ENCODE measurements around the gene PIP5K1B. TPM values are rescaled to one million over a fixed set of nuclear protein-coding genes. Genes with fewer than 3 reads are reported as not detected.

The PIP5K1B gene
- total and polyA plus RNA-seq, 2 donors (not counting 1 experiment from before 2014, with no cell fraction given) = 11.8 to 24.1 TPM

DNA sequence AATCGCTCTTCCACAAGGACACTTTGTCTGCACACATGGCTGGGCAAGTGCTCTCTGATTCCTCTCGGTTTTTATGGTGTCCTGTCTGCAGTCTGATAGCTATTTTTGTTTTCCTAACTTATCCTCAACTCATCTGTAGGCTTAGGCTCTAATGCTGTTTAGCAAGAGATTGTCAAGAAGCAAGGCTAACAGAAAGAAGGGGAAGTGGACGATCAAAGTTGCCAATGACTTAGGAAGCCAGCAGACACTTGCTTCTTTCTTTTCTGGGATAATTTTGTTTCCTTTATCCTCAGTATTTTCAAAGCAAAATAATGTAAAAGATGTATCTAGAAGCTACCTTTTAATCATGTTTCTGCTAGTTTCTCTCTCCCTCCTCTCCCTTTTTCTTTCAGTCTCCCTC is 178.2 kb downstream of the PIP5K1B start:
- H3K4me3 ChIP-seq (ENCODE audit: control extremely low read depth in 1 of 5, extremely low read depth in 1 of 5, insufficient read depth in 1 of 5, low read depth in 2 of 5, low read length in 4 of 5) = no peak overlapping the region
- intact Hi-C loops (cut with micrococcal nuclease) = loop anchor here (5.0 kb wide), 1 partner anchor 34 kb away; no protein-coding TSS in a partner anchor
- ATAC-seq (ENCODE audit: low read depth) (no peak), DNase-seq (no peak)
- TF ChIP-seq, protein P1, sequence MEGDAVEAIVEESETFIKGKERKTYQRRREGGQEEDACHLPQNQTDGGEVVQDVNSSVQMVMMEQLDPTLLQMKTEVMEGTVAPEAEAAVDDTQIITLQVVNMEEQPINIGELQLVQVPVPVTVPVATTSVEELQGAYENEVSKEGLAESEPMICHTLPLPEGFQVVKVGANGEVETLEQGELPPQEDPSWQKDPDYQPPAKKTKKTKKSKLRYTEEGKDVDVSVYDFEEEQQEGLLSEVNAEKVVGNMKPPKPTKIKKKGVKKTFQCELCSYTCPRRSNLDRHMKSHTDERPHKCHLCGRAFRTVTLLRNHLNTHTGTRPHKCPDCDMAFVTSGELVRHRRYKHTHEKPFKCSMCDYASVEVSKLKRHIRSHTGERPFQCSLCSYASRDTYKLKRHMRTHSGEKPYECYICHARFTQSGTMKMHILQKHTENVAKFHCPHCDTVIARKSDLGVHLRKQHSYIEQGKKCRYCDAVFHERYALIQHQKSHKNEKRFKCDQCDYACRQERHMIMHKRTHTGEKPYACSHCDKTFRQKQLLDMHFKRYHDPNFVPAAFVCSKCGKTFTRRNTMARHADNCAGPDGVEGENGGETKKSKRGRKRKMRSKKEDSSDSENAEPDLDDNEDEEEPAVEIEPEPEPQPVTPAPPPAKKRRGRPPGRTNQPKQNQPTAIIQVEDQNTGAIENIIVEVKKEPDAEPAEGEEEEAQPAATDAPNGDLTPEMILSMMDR (IDR thresholded peaks at IDR 0.05) = no peak
- no peak for TF ChIP-seq EZH2 (IDR thresholded peaks at IDR 0.05; ENCODE audit: borderline replicate concordance, insufficient read depth, low read depth, low read length, poor library complexity, severe bottlenecking)
- H3K9ac ChIP-seq (ENCODE audit: low read length) = no peak overlapping the region
- H3K9me3 ChIP-seq (ENCODE audit: control extremely low read depth in 1 of 3, control insufficient read depth in 2 of 3, insufficient read depth in 1 of 3, low read length in 2 of 3) = no peaks in the 10 kb centered on the region
- Mint-ChIP-seq H3K27me3 (no peaks in the 10 kb centered on the region), H3K27ac (no peak overlapping the region), H3K9me3 (ENCODE audit: insufficient read depth) (no peaks in the 10 kb centered on the region), H3K4me1 (peaks cover 5% of the 10 kb centered on the region), H3K4me3 (no peak overlapping the region)
- H3K27ac ChIP-seq (ENCODE audit: low read length in 2 of 2) = no peak overlapping the region
- WGBS (ENCODE audit: insufficient coverage) = 100% methylated on average over 1 of the region's 3 CpGs
- H3K27me3 ChIP-seq (replicated peaks in 1 of 4; ENCODE audit: control extremely low read depth in 1 of 4, control insufficient read depth in 3 of 4, insufficient read depth in 4 of 4, low read length in 3 of 4) = no peaks in the 10 kb centered on the region
- ChIA-PET CTCF (no interaction called here), POLR2A (no interaction called here)
- H4K20me1 ChIP-seq (ENCODE audit: control insufficient read depth, insufficient read depth, low read length, poor library complexity, severe bottlenecking) = no peaks in the 10 kb centered on the region
- no peaks in the 10 kb centered on the region for H3K4me1 ChIP-seq (ENCODE audit: control insufficient read depth in 2 of 2, insufficient read depth in 2 of 2, low read length in 2 of 2)
- H3K79me2 ChIP-seq (ENCODE audit: control insufficient read depth, insufficient read depth, low read length) = no peaks in the 10 kb centered on the region
- H2AFZ ChIP-seq (ENCODE audit: insufficient read depth, low read depth, low read length, poor library complexity, severe bottlenecking) = no peak overlapping the region
- peaks cover 10 to 18% of the 10 kb centered on the region in 2 experiments for H3K36me3 ChIP-seq (replicated peaks in 1 of 2; ENCODE audit: control extremely low read depth in 1 of 2, control insufficient read depth in 1 of 2, extremely low read depth in 1 of 2, insufficient read depth in 2 of 2, low read length in 1 of 2)
- no peak overlapping the region for H3K4me2 ChIP-seq (replicated peaks; ENCODE audit: low read depth, low read length, poor library complexity, severe bottlenecking)

DNA sequence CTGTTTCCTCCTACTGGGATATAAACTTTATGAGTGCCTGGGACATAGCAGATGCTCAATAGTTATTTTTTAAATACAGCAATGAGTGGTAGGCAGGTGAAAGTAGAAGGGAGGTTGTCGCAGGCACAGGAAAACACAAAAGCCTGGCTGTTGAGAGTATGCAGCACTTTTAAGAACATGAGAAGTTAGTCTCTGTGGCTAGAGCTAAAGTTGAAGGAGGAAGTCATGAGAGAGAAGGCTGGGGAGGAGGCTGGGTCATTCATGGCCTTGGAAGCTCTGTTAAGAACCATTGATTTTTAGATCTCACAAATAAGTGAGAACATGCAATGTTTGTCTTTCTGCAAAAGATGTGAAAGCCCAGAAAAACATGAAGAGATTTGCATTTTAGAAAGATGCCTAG is 182.2 kb downstream of the PIP5K1B start:
- peaks cover 4 to 13% of the 10 kb centered on the region in 2 experiments for H3K36me3 ChIP-seq (replicated peaks in 1 of 2; ENCODE audit: control extremely low read depth in 1 of 2, control insufficient read depth in 1 of 2, extremely low read depth in 1 of 2, insufficient read depth in 2 of 2, low read length in 1 of 2)
- H3K27ac Mint-ChIP-seq = no peak overlapping the region
- no peaks in the 10 kb centered on the region for H3K27me3 ChIP-seq (replicated peaks in 1 of 4; ENCODE audit: control extremely low read depth in 1 of 4, control insufficient read depth in 3 of 4, insufficient read depth in 4 of 4, low read length in 3 of 4)
- H3K4me3 ChIP-seq (ENCODE audit: control extremely low read depth in 1 of 5, extremely low read depth in 1 of 5, insufficient read depth in 1 of 5, low read depth in 2 of 5, low read length in 4 of 5) = no peak overlapping the region
- no peaks in the 10 kb centered on the region for H3K4me1 ChIP-seq (ENCODE audit: control insufficient read depth in 2 of 2, insufficient read depth in 2 of 2, low read length in 2 of 2)
- no peaks in the 10 kb centered on the region for H4K20me1 ChIP-seq (ENCODE audit: control insufficient read depth, insufficient read depth, low read length, poor library complexity, severe bottlenecking)
- no peaks in the 10 kb centered on the region for H3K27me3 Mint-ChIP-seq
- no peak overlapping the region for H3K4me2 ChIP-seq (replicated peaks; ENCODE audit: low read depth, low read length, poor library complexity, severe bottlenecking)
- DNase-seq = no peak
- no peak overlapping the region for H3K27ac ChIP-seq (ENCODE audit: low read length in 2 of 2)
- intact Hi-C loops (cut with micrococcal nuclease) = no loop called here
- TF ChIP-seq, protein P1 (IDR thresholded peaks at IDR 0.05) = no peak
- no peak for TF ChIP-seq EZH2 (IDR thresholded peaks at IDR 0.05; ENCODE audit: borderline replicate concordance, insufficient read depth, low read depth, low read length, poor library complexity, severe bottlenecking)
- CTCF ChIA-PET = no interaction called here
- H3K4me3 Mint-ChIP-seq = no peak overlapping the region
- POLR2A ChIA-PET = no interaction called here
- 44% methylated on average over 1 of the region's 1 CpG for WGBS (ENCODE audit: insufficient coverage)
- no peaks in the 10 kb centered on the region for H3K79me2 ChIP-seq (ENCODE audit: control insufficient read depth, insufficient read depth, low read length)
- H3K9me3 Mint-ChIP-seq (ENCODE audit: insufficient read depth) = no peaks in the 10 kb centered on the region
- H3K4me1 Mint-ChIP-seq = peaks cover 5% of the 10 kb centered on the region
- no peaks in the 10 kb centered on the region for H3K9me3 ChIP-seq (ENCODE audit: control extremely low read depth in 1 of 3, control insufficient read depth in 2 of 3, insufficient read depth in 1 of 3, low read length in 2 of 3)
- H3K9ac ChIP-seq (ENCODE audit: low read length) = no peak overlapping the region
- H2AFZ ChIP-seq (ENCODE audit: insufficient read depth, low read depth, low read length, poor library complexity, severe bottlenecking) = no peak overlapping the region
- ATAC-seq (ENCODE audit: low read depth) = no peak

All from B cell (primary cell).